ENCODE measurements around the gene SLC35C1. TPM values are rescaled to one million over a fixed set of nuclear protein-coding genes. Genes with fewer than 3 reads are reported as not detected.

SLC35C1 gene
- polyA plus RNA-seq, 1 experiment, result 14.6 TPM

- CTCF ChIA-PET, result interaction anchor here (0.5 to 2.6 kb wide), 10 partner anchors 8 to 192 kb away, joined by 3 to 11 read pairs (median 4); partner anchors contain the start of gene SLC35C1
Observed at GRCh38 chr11:45846974-45847910, 42.3 kb downstream of the SLC35C1 start, which contains the start of gene CRY2. TSS of gene CRY2 (plus strand) at chr11:45847475. CDS start at chr11:45847491, 16 bp downstream.

GRCh38 chr11:45847911-45848316, 43.0 kb downstream of the SLC35C1 start:
- POLR2A ChIA-PET, result no interaction called here
- Histone ChIP-seq H3K36me3 (ENCODE audit: control insufficient read depth, insufficient read depth, low read length) (no peaks in the 10 kb centered on the region), H3K27me3 (ENCODE audit: control insufficient read depth, insufficient read depth, low read length) (no peaks in the 10 kb centered on the region), H3K4me3 (ENCODE audit: low read depth, low read length) (peak overlapping the region; percentile 93)
- CTCF ChIA-PET, result interaction anchor here (1.2 to 1.5 kb wide), 2 partner anchors 30 to 51 kb away, joined by 3 to 4 read pairs; no protein-coding TSS in a partner anchor
- TF ChIP-seq CTCF (IDR thresholded peaks at IDR 0.05; ENCODE audit: insufficient read depth, low read depth, low read length), result peak; percentile 36
- DNase-seq (ENCODE audit: low read depth), result no peak

More at GRCh38 chr11:45846974-45847910, 42.3 kb downstream of the SLC35C1 start, which contains the start of gene CRY2:
- no peak for TF ChIP-seq CTCF (IDR thresholded peaks at IDR 0.05; ENCODE audit: insufficient read depth, low read depth, low read length)
- Histone ChIP-seq H3K27me3 (ENCODE audit: control insufficient read depth, insufficient read depth, low read length) (no peaks in the 10 kb centered on the region), H3K4me3 (ENCODE audit: low read depth, low read length) (peak within 1 kb of the TSS; percentile 93), H3K36me3 (ENCODE audit: control insufficient read depth, insufficient read depth, low read length) (no peaks in the 10 kb centered on the region)
- peak; percentile 81 for DNase-seq (ENCODE audit: low read depth)
- POLR2A ChIA-PET, result interaction anchor here (0.7 to 1.4 kb wide), 3 partner anchors 11 to 14 kb away, joined by 4 to 9 read pairs (median 4); no protein-coding TSS in a partner anchor

- Histone ChIP-seq H3K27me3 (ENCODE audit: control insufficient read depth, insufficient read depth, low read length) (no peaks in the 10 kb centered on the region), H3K36me3 (ENCODE audit: control insufficient read depth, insufficient read depth, low read length) (no peaks in the 10 kb centered on the region), H3K4me3 (ENCODE audit: low read depth, low read length) (peak overlapping the region; percentile 93)
- POLR2A ChIA-PET, result no interaction called here
- CTCF ChIA-PET, result no interaction called here
- DNase-seq (ENCODE audit: low read depth), result no peak
- TF ChIP-seq CTCF (IDR thresholded peaks at IDR 0.05; ENCODE audit: insufficient read depth, low read depth, low read length), result no peak
Observed at GRCh38 chr11:45848654-45849081, 43.7 kb downstream of the SLC35C1 start.

- Histone ChIP-seq H3K27me3 (ENCODE audit: control insufficient read depth, insufficient read depth, low read length) (no peaks in the 10 kb centered on the region), H3K36me3 (ENCODE audit: control insufficient read depth, insufficient read depth, low read length) (no peaks in the 10 kb centered on the region), H3K4me3 (ENCODE audit: low read depth, low read length) (no peak overlapping the region)
- ChIA-PET CTCF (interaction anchor here (0.6 to 1.0 kb wide), 2 partner anchors 9 to 79 kb away, joined by 3 to 6 read pairs; no protein-coding TSS in a partner anchor), POLR2A (interaction anchor here (0.7 kb wide), 1 partner anchor 22 kb away, joined by 3 read pairs; no protein-coding TSS in a partner anchor)
- TF ChIP-seq CTCF (IDR thresholded peaks at IDR 0.05; ENCODE audit: insufficient read depth, low read depth, low read length), result no peak
- DNase-seq (ENCODE audit: low read depth), result no peak
Observed at GRCh38 chr11:45850446-45850845, 45.5 kb downstream of the SLC35C1 start.

GRCh38 chr11:45851228-45851627, 46.3 kb downstream of the SLC35C1 start:
- H3K36me3 ChIP-seq (ENCODE audit: control insufficient read depth, insufficient read depth, low read length), result no peaks in the 10 kb centered on the region
- ChIA-PET CTCF (interaction anchor here (1.0 to 1.4 kb wide), 2 partner anchors 21 to 79 kb away, joined by 4 to 6 read pairs; no protein-coding TSS in a partner anchor), POLR2A (interaction anchor here (0.7 kb wide), 1 partner anchor 21 kb away, joined by 3 read pairs; no protein-coding TSS in a partner anchor)
- H3K27me3 ChIP-seq (ENCODE audit: control insufficient read depth, insufficient read depth, low read length), result no peaks in the 10 kb centered on the region
- TF ChIP-seq CTCF (IDR thresholded peaks at IDR 0.05; ENCODE audit: insufficient read depth, low read depth, low read length), result no peak
- H3K4me3 ChIP-seq (ENCODE audit: low read depth, low read length), result no peak overlapping the region
- no peak for DNase-seq (ENCODE audit: low read depth)
